Measurements from ENCODE around the gene GRM7. TPM values are rescaled to one million over a fixed set of nuclear protein-coding genes. Genes with fewer than 3 reads are reported as not detected.
A peak's percentile ranks its signal among the peaks of the same experiment; 100 is the strongest.

The GRM7 gene
- total and polyA plus RNA-seq, 2 experiments from 2014 or later, result 0.62 to 1.7 TPM

DNA sequence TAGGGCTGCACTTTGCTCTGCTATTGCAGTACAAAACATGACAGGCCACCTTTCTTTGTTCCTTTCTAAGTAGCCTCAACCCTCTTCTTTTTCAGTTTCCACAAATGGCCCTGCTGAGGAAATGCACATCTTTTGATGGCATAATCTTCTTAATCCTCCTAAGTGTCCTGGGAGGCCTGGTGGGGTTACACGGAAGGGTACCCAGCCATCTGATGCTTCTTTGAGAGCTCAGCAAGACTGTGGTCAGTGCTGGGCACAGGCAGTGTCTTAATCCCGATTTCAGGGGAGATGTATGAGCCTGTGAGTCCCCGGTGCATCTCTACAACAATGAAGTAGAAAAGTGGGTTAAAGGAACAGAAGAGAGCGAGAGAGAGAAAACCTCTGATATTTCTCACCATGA lies 404.8 kb downstream of the GRM7 start:
- H3K4me3 ChIP-seq, result no peak overlapping the region
- H3K36me3 ChIP-seq, result no peaks in the 10 kb centered on the region
- DNase-seq (ENCODE audit: low read depth in 1 of 2, low spot score in 1 of 2), result no peak
- peaks cover 14% of the 10 kb centered on the region for H3K4me1 ChIP-seq (ENCODE audit: low read depth)
- H3K27me3 ChIP-seq, result peaks cover 3% of the 10 kb centered on the region
- H3K9me3 ChIP-seq (ENCODE audit: low read depth), result no peaks in the 10 kb centered on the region
- TF ChIP-seq, protein P1, sequence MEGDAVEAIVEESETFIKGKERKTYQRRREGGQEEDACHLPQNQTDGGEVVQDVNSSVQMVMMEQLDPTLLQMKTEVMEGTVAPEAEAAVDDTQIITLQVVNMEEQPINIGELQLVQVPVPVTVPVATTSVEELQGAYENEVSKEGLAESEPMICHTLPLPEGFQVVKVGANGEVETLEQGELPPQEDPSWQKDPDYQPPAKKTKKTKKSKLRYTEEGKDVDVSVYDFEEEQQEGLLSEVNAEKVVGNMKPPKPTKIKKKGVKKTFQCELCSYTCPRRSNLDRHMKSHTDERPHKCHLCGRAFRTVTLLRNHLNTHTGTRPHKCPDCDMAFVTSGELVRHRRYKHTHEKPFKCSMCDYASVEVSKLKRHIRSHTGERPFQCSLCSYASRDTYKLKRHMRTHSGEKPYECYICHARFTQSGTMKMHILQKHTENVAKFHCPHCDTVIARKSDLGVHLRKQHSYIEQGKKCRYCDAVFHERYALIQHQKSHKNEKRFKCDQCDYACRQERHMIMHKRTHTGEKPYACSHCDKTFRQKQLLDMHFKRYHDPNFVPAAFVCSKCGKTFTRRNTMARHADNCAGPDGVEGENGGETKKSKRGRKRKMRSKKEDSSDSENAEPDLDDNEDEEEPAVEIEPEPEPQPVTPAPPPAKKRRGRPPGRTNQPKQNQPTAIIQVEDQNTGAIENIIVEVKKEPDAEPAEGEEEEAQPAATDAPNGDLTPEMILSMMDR (IDR thresholded peaks at IDR 0.05; ENCODE audit: low read depth, low read length), result no peak
- H3K27ac ChIP-seq, result no peak overlapping the region

DNA sequence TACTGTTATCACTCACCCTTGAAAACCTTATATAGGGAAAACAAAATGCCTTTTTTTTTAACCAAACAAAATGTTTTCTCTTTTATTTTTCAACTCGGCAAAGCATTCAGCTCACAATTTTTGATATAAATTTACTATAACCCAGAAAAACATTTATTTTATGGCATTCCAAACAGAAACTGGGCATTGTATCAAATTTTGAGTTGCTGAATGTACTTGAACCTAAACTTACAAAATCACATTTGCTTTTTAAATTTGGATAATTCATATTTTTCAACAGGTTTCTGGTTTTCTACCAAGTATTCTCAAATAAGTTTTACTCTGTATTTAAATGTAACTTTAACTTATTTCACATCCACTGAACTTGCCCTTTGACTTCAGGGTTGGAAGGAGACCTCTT lies 405.6 kb downstream of the GRM7 start:
- no peak overlapping the region for H3K4me3 ChIP-seq
- TF ChIP-seq, protein P1 (IDR thresholded peaks at IDR 0.05; ENCODE audit: low read depth, low read length), result no peak
- no peaks in the 10 kb centered on the region for H3K9me3 ChIP-seq (ENCODE audit: low read depth)
- no peaks in the 10 kb centered on the region for H3K36me3 ChIP-seq
- DNase-seq (ENCODE audit: low read depth in 1 of 2, low spot score in 1 of 2), result no peak
- peaks cover 3% of the 10 kb centered on the region for H3K27me3 ChIP-seq
- peaks cover 18% of the 10 kb centered on the region for H3K4me1 ChIP-seq (ENCODE audit: low read depth)
- no peak overlapping the region for H3K27ac ChIP-seq

DNA sequence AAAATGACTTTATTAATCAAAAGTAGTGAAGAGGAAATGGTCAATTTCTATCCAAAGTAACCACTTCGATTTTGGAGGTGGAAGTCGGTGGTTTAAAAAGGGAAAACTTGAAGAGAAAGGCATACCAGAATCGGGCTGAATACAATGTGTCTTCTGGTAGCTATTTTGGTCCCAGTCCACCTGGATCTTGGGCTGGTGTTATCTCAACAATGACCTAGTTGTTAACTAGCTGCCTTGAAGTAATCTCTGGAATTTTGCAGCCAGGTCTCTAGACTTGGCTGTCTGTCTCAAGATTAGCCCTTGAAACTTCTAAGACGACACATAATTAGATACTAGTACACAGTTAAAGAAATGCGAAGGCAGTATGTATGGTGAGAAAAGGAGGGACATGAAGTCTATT lies 409.8 kb downstream of the GRM7 start:
- H3K9me3 ChIP-seq (ENCODE audit: low read depth), result no peaks in the 10 kb centered on the region
- peak in 1 of 2 donors; percentile 16 for DNase-seq (ENCODE audit: low read depth in 1 of 2, low spot score in 1 of 2)
- no peak overlapping the region for H3K27ac ChIP-seq
- H3K4me3 ChIP-seq, result no peak overlapping the region
- H3K4me1 ChIP-seq (ENCODE audit: low read depth), result peaks cover 24% of the 10 kb centered on the region
- TF ChIP-seq, protein P1 (IDR thresholded peaks at IDR 0.05; ENCODE audit: low read depth, low read length), result no peak
- peaks cover 5% of the 10 kb centered on the region for H3K27me3 ChIP-seq
- no peaks in the 10 kb centered on the region for H3K36me3 ChIP-seq

DNA sequence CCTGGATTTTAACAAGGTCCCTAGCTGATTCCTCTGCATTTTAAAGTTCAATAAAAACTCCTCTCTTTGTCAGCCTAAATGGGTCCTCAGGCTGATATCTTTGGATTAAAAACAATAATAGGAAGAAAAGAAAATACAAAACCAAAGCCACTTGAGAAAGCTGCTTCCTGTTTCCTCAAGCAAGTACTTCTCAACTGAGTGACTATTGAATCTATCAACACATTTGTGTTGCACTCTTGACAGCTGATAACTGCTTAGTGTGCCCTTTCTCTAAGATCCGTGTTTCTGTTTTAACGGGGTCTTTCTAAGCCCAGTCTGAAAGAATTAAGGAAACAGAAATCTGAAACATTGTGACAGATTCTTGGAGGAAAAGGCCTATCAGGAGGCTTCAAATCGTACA lies 410.7 kb downstream of the GRM7 start:
- Histone ChIP-seq H3K27ac (no peak overlapping the region), H3K4me3 (no peak overlapping the region), H3K4me1 (ENCODE audit: low read depth) (peaks cover 24% of the 10 kb centered on the region), H3K36me3 (no peaks in the 10 kb centered on the region), H3K27me3 (peaks cover 5% of the 10 kb centered on the region), H3K9me3 (ENCODE audit: low read depth) (no peaks in the 10 kb centered on the region)
- TF ChIP-seq, protein P1 (IDR thresholded peaks at IDR 0.05; ENCODE audit: low read depth, low read length), result no peak
- DNase-seq (ENCODE audit: low read depth in 1 of 2, low spot score in 1 of 2), result peak in 1 of 2 donors; percentile 67

DNA sequence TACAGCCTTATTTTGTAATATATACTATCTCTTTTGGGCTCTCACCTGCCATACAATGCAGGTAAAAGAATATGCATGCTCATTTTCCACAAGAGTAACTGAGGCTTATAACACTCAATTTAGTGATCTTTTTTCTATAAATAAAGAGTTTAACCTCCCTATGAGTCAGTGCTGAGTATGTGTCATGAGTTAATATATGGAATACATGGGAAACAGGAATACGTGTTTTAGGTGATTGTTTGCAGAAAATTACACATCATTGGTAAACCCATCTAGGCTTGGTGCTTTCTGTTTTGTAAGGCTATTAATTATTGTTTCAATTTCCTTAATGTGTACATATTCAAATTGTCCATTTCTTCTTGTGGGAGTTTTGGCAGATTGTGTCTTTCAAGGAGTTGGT lies 411.3 kb downstream of the GRM7 start:
- DNase-seq (ENCODE audit: low read depth in 1 of 2, low spot score in 1 of 2), result no peak
- H3K27ac ChIP-seq, result no peak overlapping the region
- no peak overlapping the region for H3K4me3 ChIP-seq
- H3K9me3 ChIP-seq (ENCODE audit: low read depth), result no peaks in the 10 kb centered on the region
- peaks cover 9% of the 10 kb centered on the region for H3K27me3 ChIP-seq
- no peaks in the 10 kb centered on the region for H3K36me3 ChIP-seq
- TF ChIP-seq, protein P1 (IDR thresholded peaks at IDR 0.05; ENCODE audit: low read depth, low read length), result no peak
- H3K4me1 ChIP-seq (ENCODE audit: low read depth), result peaks cover 24% of the 10 kb centered on the region

DNA sequence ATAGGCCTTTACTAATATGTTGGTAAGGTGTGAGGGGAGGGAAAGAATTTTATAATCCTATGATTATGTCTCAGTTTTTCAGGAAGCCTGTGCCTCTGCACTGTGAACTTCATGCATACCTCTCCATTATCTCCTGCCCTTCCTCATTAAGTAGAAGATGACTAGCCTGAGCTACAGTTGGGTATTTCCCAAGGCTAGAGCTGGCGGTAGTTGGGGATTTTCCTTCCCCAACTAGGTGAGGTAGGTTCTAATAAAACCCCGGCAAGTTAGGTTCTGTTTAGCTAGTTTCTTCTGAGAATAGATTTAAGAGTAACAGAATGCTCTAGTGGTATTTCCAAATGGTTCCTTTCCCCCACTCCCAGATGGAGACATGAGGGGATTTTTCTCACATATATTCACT lies 414.5 kb downstream of the GRM7 start:
- peaks cover 13% of the 10 kb centered on the region for H3K4me1 ChIP-seq (ENCODE audit: low read depth)
- TF ChIP-seq, protein P1 (IDR thresholded peaks at IDR 0.05; ENCODE audit: low read depth, low read length), result no peak
- DNase-seq (ENCODE audit: low read depth in 1 of 2, low spot score in 1 of 2), result no peak
- H3K9me3 ChIP-seq (ENCODE audit: low read depth), result no peaks in the 10 kb centered on the region
- H3K27ac ChIP-seq, result no peak overlapping the region
- peaks cover 28% of the 10 kb centered on the region for H3K27me3 ChIP-seq
- H3K4me3 ChIP-seq, result no peak overlapping the region
- no peaks in the 10 kb centered on the region for H3K36me3 ChIP-seq
